ENCODE results near the gene MDK. TPM values are rescaled to one million over a fixed set of nuclear protein-coding genes. Genes with fewer than 3 reads are reported as not detected.

Gene MDK
- total RNA-seq, 2 experiments from 2014 or later = 3.4 to 3.6 TPM

DNA sequence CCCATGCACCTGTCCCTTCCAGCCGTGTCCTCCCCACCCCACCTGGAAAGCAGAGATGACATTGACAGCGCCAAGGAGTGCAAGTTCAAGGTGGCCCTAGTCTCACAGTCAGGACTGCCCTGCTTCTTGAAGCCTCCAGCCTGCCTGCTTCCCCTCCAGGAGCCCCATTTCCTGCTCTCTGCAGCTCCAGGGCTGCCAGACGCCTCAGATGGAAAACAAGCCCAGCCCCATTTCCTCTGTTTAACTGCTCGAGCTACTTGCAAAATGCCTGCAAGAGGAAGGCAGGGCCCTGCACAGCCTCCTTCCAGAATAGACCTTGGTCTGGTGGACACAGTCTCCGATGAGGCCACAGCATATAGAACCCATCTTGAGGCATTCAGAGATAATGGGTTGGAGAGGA lies 39.2 kb upstream of the MDK start:
- Mint-ChIP-seq H3K9me3 (no peaks in the 10 kb centered on the region), H3K27me3 (no peaks in the 10 kb centered on the region), H3K36me3 (no peaks in the 10 kb centered on the region), H3K27ac (peak overlapping the region; percentile 51), H3K4me3 (no peak overlapping the region), H3K4me1 (peaks cover 52% of the 10 kb centered on the region)
- DNase-seq = no peak

DNA sequence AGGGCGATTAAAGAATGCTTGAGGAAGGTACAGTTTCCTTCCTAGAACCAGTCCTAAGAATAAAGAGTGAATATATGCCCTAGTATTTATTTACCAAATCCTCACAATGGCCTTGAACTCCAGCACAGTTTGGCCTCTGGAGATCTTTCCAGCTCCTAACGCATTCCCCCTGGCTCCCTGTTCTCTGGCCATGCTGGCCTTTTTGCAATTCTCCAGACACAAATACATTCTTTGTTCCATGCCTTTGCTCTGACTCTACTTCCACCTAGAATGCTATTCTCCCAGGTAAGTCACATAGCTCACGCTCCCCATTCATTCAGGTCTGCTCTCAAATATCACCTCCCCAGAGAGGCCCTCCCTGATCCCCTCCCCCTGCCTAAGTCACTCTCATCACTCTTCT lies 37.9 kb upstream of the MDK start:
- no peaks in the 10 kb centered on the region for H3K9me3 Mint-ChIP-seq
- H3K4me3 Mint-ChIP-seq = no peak overlapping the region

DNA sequence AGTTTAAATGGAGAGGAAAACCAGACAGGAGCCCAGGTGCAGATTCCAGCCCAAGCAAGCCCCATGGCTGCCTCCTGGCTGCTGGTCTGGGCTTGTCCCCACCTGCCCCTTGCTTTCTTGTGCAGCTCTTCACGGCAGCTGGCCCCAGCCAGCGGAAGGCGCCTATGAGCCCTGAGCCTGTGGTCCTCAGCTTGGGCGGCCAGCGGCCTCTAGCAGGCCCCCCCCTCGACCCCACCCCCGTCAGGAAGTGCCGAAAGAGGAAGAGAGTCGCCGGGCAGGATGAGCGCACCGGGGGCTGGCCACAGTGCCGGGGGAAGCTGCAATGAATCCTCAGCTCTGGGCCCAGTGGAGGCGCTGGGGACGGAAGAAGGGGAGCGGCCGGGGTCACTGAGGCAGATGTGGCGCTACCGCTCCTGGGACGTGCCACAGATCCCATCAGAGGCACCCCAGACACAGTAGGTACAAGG lies 36.3 kb upstream of the MDK start:
- Mint-ChIP-seq H3K4me1 (peaks cover 57% of the 10 kb centered on the region), H3K27ac (peak overlapping the region; percentile 69), H3K36me3 (peaks cover 7% of the 10 kb centered on the region), H3K9me3 (no peaks in the 10 kb centered on the region), H3K27me3 (no peaks in the 10 kb centered on the region), H3K4me3 (peak overlapping the region; percentile 78)
- DNase-seq = no peak

More for the DNA sequence above, 37.9 kb upstream of the MDK start:
- H3K36me3 Mint-ChIP-seq = no peaks in the 10 kb centered on the region
- H3K27ac Mint-ChIP-seq = no peak overlapping the region
- no peak for DNase-seq
- peaks cover 48% of the 10 kb centered on the region for H3K4me1 Mint-ChIP-seq
- no peaks in the 10 kb centered on the region for H3K27me3 Mint-ChIP-seq

DNA sequence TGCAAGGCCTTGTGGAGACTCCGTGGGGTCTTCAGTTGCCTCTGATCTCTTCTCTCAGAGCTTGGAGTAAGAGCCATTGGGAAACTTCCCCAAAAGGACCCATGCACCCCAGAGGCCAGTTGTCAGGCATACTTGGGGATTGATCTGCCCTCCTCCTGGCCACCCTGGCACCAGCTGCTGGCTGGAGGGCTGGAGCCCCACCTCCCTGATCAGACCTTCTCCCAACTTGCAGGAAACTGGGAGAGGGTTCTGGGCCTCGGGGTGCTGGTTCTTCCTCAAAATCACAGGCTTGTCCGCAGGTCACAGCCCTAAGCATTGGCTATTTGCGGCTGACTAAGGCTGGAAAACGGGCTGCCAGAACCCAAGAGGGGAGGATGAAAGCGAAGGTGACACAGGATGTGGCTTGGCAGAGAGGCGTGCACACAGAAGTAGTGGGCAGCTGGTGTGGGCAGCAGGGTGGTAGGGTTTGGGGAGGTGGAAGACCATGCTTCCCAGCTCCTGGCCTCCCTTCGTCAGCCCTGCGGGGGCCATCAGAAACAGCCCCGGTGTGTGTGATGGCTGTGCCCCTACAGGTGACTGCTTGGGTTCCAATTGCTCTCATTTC lies 35.5 kb upstream of the MDK start:
- Mint-ChIP-seq H3K4me1 (peaks cover 62% of the 10 kb centered on the region), H3K4me3 (peak overlapping the region; percentile 78), H3K27ac (peak overlapping the region; percentile 66), H3K27me3 (no peaks in the 10 kb centered on the region), H3K36me3 (peaks cover 7% of the 10 kb centered on the region), H3K9me3 (no peaks in the 10 kb centered on the region)
- peak; percentile 47 for DNase-seq

DNA sequence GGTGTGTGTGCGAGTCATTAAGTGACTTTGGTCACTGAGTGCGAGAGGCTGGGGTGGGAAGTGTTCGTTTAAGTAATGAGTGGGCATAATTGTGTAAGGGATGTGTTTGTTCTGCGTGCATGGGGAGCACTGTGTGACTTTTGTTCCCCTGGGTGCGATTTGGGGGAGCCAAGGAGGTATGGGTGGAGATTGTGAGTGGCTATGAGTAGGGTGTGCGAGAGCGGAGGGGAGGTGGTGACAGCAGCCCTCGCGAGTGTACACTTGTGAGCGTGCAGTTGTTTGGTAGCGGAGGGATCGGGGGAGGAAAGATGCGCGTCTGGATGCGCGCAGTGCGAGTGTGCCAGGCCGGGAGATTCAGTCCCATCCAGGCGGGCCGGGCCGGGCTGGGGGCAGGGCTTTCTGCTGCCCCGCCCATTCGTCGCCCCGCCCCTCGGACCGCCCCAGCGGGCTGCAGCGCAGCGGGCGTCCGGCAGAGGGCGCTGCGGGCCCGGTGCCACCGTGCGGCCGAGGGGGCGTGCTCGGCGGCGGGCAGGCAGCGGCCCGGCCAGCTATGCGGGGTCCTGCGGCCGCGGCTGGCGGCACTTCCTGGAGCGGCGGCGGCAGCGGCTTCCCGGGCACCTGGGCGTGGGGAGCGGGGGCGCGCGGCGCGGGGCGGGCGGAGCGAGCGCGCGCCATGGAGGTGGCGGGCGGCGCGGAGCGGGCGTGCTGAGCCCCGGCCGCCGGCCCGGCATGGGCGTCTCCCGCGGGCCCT lies 34.4 kb upstream of the MDK start, which contains the start of gene DGKZ:
DGKZ (plus strand) TSS at position 578 of the 751 bp plus-strand sequence. CDS start 197 bp downstream, outside the sequence.
- peaks cover 63% of the 10 kb centered on the region for H3K4me1 Mint-ChIP-seq
- no peaks in the 10 kb centered on the region for H3K27me3 Mint-ChIP-seq
- peak within 1 kb of the TSS; percentile 87 for H3K27ac Mint-ChIP-seq
- DNase-seq = peak; percentile 96
- peaks cover 7% of the 10 kb centered on the region for H3K36me3 Mint-ChIP-seq
- peak within 1 kb of the TSS; percentile 90 for H3K4me3 Mint-ChIP-seq
- H3K9me3 Mint-ChIP-seq = no peaks in the 10 kb centered on the region

DNA sequence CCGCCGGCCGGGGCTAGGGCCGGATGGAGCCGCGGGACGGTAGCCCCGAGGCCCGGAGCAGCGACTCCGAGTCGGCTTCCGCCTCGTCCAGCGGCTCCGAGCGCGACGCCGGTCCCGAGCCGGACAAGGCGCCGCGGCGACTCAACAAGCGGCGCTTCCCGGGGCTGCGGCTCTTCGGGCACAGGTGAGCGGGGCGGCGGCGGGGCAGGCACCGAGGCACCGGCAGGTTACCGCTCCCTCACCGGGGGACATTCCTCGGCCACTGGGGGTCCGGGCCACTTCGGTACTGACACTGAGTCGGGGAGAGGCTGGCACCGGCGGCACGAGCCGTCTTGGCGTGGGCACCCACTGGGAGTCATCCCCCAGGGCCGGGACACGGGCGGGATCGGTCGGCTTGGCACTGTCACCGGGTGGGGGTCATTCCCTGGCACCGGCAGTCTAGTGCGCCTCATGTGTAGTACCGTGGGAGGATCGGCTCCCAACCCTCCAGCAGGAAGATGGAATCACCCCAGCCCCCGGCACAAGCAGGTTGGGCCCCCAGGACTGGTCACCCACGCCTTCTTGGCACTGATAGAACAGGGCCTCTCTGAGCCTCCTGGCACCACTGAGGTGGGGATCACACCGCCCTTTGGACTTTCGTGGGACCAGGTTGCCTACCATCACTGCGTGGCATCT lies 33.7 kb upstream of the MDK start:
- no peak for DNase-seq
- H3K27ac Mint-ChIP-seq = peak overlapping the region; percentile 87
- H3K36me3 Mint-ChIP-seq = peaks cover 10% of the 10 kb centered on the region
- peaks cover 60% of the 10 kb centered on the region for H3K4me1 Mint-ChIP-seq
- no peaks in the 10 kb centered on the region for H3K9me3 Mint-ChIP-seq
- peak overlapping the region; percentile 90 for H3K4me3 Mint-ChIP-seq
- H3K27me3 Mint-ChIP-seq = no peaks in the 10 kb centered on the region

DNA sequence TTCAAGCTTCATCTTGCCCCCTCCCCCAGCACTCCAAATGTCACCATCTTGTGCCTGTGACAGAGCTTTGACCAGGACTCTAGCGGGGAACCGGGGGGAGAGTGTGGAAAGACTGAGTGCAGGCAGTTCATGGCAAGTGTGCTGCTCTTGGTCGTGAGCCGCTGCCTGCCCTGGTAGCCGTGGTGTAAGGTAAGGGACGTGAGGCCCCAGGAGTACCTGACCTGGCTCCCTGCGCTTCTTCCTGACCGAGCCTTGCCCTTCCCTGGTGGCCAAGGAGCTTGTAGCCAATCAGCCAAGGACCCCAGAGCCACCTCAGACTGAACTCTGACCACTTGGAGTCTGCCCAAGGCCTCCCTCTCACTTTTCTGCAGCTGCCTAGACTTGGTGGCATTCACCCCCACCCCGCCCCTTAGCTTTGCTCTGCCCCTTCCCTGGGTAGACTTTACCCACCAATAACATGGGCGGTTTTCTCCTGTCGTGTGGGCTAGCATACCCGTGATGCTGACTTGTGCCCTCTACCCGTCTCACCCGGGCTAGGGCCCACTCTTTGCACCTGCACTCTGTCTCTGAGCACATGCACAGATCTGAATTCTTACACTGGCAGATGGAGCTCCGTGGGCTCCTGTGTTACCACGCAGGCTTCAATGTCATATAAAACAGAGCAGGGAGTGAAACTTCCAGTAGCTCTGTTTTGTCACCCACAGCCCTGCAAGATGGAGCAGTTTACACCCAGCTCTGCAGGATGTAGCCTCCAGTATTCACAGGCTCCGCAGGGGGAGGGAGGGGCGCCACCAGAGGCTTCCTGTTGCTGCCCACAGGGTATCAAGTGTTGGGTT lies 32.7 kb upstream of the MDK start:
- DNase-seq = peak; percentile 51
- Mint-ChIP-seq H3K36me3 (peaks cover 12% of the 10 kb centered on the region), H3K27ac (peak overlapping the region; percentile 87), H3K4me3 (peak overlapping the region; percentile 90), H3K9me3 (no peaks in the 10 kb centered on the region), H3K4me1 (peaks cover 68% of the 10 kb centered on the region), H3K27me3 (no peaks in the 10 kb centered on the region)

DNA sequence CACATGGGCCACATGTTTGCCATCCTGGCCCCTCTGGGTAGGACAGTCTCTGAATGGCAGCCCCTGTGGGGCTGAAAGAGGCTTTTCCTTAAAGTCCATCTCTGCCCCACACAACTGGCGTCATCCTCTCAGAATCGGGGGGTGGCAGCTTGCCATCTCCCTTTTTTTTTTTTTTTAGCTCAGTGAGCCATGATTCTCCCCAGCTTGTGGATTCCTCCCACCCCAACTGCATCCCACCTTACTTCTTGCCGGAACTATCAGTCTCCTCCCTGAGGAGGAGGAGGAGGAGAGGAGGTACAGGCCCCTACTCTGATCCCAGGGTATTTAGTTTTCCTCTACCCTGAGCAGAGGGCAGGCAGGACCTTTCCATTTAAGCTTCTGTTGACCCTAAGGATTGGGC lies 30.8 kb upstream of the MDK start:
- Mint-ChIP-seq H3K9me3 (no peaks in the 10 kb centered on the region), H3K27me3 (no peaks in the 10 kb centered on the region), H3K4me3 (no peak overlapping the region), H3K27ac (peak overlapping the region; percentile 72), H3K4me1 (peaks cover 71% of the 10 kb centered on the region), H3K36me3 (peaks cover 16% of the 10 kb centered on the region)
- DNase-seq = no peak

DNA sequence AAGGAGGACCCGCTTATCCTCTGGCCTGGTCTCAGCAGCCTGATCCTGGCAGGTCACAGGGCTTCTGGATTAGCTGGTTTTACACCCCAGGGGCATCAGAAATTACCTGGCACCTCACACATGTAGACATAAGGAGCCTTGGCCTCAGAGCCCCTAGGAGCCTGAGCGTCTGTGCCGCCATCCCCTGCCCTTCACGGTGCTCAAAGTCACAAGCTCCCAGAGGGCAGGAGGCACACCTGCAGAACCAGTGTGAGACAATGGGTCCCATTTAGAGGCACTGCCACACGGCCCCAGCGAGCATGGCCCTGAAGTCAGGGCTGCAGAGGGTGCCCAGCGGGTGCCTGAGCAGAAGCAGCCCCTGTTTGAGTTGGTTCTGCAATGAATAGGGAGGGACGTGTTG lies 30.3 kb upstream of the MDK start:
- H3K9me3 Mint-ChIP-seq = no peaks in the 10 kb centered on the region

DNA sequence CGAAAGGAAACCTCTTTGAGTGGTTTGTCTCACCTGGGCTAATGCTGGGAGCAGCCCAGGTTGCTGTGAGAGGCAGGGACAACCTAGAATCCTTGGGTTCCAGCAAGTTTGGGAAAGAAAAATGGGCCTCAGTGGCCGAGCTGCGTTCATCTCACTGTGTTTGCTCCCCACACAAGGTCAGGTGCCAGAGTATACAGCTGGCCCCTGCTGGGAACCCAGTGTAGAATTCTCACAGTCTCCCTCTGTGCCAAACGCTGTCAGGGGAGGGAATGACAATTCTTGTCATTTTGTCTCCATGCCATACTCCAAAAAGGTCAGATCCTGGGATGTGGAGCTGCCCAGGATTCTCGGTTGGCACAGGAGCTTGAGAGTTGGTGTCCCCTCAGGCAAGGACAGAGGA lies 29.9 kb upstream of the MDK start:
- Mint-ChIP-seq H3K4me1 (peaks cover 67% of the 10 kb centered on the region), H3K27me3 (no peaks in the 10 kb centered on the region)

More for the DNA sequence above, 30.3 kb upstream of the MDK start:
- no peak for DNase-seq
- Mint-ChIP-seq H3K36me3 (peaks cover 21% of the 10 kb centered on the region), H3K27me3 (no peaks in the 10 kb centered on the region), H3K4me1 (peaks cover 67% of the 10 kb centered on the region), H3K4me3 (peak overlapping the region; percentile 83), H3K27ac (peak overlapping the region; percentile 72)

DNA sequence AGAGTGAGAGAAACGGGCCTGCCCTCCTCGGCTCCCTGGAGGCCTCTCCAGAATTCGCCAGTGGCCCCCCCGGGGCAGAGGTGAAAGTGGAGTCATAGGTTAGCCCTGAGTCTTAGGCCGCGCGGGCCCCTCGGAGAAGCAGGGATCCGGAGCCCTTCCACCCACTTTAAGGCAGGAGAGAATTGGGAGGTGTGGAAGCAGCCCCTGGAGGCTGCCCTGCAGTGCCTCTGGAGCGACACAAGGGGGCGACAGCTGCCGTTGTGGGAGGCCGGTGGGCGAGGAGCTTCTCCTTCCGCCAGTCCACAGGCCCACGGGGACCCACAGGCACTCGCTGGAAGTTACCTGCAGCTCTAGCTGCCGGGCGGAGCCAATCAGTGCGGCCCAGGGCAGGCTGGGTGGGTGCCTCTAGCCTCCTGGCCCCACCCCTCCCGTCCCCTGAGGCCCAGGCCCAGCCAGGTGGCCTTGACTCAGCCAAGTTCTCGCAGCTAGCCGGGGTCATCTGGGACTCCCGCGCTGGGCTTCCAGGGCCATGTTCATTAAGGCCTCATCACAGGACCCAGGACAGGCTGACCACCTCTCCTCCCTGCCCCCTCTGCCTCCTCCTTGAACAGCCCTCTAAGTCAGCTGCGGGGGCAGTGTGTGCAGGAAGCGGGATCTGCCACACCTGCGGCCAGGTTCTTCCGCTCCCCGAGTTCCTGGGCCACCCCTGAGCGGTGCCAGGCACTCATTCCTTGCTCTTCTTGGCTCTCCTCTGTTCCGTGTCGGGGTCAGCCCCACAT lies 29.2 kb upstream of the MDK start:
- H3K27me3 Mint-ChIP-seq = no peaks in the 10 kb centered on the region
- peaks cover 21% of the 10 kb centered on the region for H3K36me3 Mint-ChIP-seq
- H3K4me1 Mint-ChIP-seq = peaks cover 69% of the 10 kb centered on the region
- DNase-seq = peak; percentile 84
- H3K9me3 Mint-ChIP-seq = no peaks in the 10 kb centered on the region
- H3K27ac Mint-ChIP-seq = peak overlapping the region; percentile 92
- H3K4me3 Mint-ChIP-seq = peak overlapping the region; percentile 83

More for the DNA sequence above, 29.9 kb upstream of the MDK start:
- H3K27ac Mint-ChIP-seq = peak overlapping the region; percentile 72
- peaks cover 21% of the 10 kb centered on the region for H3K36me3 Mint-ChIP-seq
- H3K4me3 Mint-ChIP-seq = peak overlapping the region; percentile 83
- no peak for DNase-seq
- H3K9me3 Mint-ChIP-seq = no peaks in the 10 kb centered on the region

DNA sequence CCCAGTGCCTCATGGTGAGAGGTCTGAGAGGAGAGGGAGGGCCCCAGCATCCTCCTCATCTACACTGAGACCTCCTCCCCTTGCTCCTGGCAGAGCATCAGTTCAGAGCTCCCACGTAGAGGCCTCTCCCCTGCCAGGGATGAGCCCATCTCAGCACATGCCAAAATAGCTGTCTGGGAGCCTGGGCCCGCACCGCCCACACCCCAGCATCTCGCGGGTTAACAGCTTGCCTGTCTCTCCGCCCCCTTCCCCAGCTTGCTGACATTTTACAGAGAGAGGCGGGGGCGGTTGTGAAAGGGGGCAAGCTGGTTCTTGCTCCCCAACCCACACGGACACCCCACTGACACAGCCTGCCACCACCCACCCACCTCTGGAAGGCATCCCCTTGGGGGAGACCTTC lies 27.8 kb upstream of the MDK start:
- peak; percentile 81 for DNase-seq
- Mint-ChIP-seq H3K4me3 (peak overlapping the region; percentile 83), H3K27ac (peak overlapping the region; percentile 92)

DNA sequence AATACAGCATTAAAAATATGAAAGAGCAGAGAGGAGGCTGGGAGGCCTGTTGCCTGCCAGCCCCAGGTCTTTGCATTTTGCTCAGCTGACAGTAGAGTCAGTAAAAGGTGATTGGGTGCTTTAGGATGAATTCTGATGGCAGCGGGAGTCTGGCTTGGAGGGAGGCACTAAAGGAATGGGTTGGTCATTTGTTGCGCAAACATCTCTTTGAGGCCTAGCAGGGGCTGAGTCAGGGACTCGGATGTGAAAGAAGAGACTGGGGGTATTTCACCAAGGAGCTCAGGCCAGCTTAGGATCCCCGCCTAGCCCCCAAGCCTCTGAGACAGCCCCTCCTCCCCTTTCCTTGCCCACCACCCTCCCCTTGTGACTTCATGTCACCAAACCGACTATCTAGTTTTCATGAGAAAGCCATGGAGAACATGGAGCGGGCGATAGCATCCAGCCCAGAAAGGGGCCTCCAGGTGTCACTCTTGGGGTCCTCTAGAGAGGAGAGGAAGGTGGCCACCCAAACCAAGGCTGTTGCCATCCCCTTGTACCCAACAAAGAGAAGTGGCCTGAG lies 24.5 kb upstream of the MDK start:
- H3K27ac Mint-ChIP-seq = peak overlapping the region; percentile 69
- no peaks in the 10 kb centered on the region for H3K27me3 Mint-ChIP-seq
- DNase-seq = no peak
- peaks cover 17% of the 10 kb centered on the region for H3K36me3 Mint-ChIP-seq
- no peaks in the 10 kb centered on the region for H3K9me3 Mint-ChIP-seq
- H3K4me3 Mint-ChIP-seq = peak overlapping the region; percentile 14
- peaks cover 67% of the 10 kb centered on the region for H3K4me1 Mint-ChIP-seq

More for the DNA sequence above, 27.8 kb upstream of the MDK start:
- H3K4me1 Mint-ChIP-seq = peaks cover 76% of the 10 kb centered on the region
- H3K36me3 Mint-ChIP-seq = peaks cover 22% of the 10 kb centered on the region
- H3K9me3 Mint-ChIP-seq = no peaks in the 10 kb centered on the region
- H3K27me3 Mint-ChIP-seq = no peaks in the 10 kb centered on the region

Data from activated naive CD8-positive, alpha-beta T cell treated with anti-CD3 and anti-CD28 coated beads for 36 hours (primary cell).